ENCODE results near the gene ATP5PB.

Gene ATP5PB

DNA sequence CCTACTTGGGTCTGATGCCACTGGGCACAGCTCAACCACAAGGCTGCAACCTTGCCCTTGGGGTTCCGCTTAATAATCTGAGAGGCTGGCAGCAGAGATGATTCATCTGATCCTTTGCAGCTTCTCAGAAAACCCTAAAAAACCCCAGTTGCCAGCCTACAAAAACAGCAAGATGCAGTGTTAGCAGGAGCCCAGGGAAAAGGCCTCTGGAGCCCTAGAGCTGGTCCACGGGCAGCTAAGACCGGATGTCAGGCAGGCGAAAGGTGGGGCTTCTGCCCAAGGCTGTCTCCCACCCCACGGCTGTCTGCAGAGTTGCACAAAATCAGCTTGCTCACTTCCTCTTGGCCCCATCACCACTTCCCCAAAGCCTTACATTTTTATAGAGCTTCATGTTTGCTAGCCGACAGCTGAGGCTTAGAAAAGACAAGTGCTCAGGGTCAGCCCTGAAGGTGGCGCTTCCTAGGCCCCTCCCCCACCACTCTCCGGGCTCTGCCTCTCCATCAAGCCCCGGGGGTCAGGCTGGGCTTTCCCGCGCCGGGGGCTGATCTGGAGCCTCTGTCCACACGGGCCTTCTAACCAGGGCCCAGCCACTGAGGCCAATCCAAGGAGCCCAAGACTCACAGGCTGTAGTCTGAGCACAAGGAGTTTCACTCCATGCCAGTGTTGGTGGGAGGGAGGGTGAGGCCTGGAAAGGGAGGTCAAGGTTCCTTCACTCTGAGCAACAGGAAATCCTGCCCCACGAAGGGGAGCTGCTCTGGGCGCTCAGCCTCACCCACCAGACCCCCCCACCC is 58.3 kb downstream of the ATP5PB start:
- DNase-seq (ENCODE audit: low read depth in 2 of 2), result peak; percentile 27 to 41

DNA sequence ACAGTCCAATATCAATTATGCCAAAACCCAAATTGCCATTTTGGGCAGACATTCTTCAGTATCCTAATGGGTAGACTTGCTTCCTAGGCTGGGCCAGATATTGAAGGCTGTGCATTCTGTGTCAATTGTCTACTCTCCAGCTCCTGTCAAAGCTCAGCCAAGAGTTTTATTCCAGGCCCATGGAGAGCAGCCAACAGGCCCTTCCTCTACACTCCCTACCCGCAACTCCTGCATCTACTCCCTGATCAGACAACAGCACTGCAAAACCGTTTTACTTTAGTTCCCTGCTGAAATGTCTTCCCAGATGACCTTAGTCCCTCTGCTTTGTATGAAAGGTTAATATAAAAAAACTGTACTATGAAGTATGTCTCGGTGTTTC is 60.7 kb downstream of the ATP5PB start:
- DNase-seq (ENCODE audit: low read depth in 2 of 2), result no peak

DNA sequence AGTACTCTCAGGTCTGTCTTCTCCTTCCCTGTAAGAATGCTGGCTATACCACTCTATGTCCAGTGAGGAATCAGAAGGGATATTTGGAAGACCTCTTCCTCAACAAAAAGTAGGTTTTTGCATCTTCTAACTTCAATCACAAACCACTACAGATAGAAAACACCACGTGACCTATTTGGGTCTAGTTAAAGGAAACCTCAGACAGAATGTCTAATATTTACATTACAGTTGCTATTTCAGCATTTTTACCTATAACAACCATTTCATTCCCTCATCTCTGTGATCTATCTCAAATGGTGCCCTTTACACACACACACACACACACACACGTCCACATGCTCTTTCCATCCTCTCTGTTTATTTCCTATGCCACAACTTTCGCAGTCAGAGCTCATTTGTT is 62.1 kb downstream of the ATP5PB start:
- DNase-seq (ENCODE audit: low read depth in 2 of 2), result no peak

Data from stimulated activated CD4-positive, alpha-beta T cell treated with anti-CD3 and anti-CD28 coated beads, Interleukin-4, amount 100 ng/mL, for 48 hours (primary cell).